K562 (cell line): Measurements from ENCODE around the gene CLIC1. TPM values are rescaled to one million over a fixed set of nuclear protein-coding genes. Genes with fewer than 3 reads are reported as not detected.

ENCODE experiments used
- ATF3 ChIP-seq, 2 experiments: fragments of 450-650 bp in 1 of 2; sonication (generic) in 1 of 2; formaldehyde crosslinking in 1 of 2; IDR thresholded peaks in 1 of 2; conservative IDR thresholded peaks in 1 of 2; 2 replicates each; pipeline versions ENCODE4 v1.6.1 to v1.8.1; 2016 to 2023; ENCODE audit warnings: mild to moderate bottlenecking in 2 of 2, moderate library complexity in 2 of 2, inconsistent platforms in 1 of 2, missing genetic modification reagents in 1 of 2
- CBFA2T2 ChIP-seq: fragments of 450-650 bp; conservative IDR thresholded peaks from 2 replicates; pipeline ENCODE4 v1.6.1; 2017; ENCODE audit warnings: mild to moderate bottlenecking
- E2F8 ChIP-seq: fragments of 450-650 bp; IDR thresholded peaks from 2 replicates; pipeline ENCODE4 v1.7.1; 2018; ENCODE audit warnings: mild to moderate bottlenecking, low read depth; ENCODE audit not compliant: partially characterized antibody
- ETV1 ChIP-seq: fragments of 450-650 bp; conservative IDR thresholded peaks from 2 replicates; pipeline ENCODE4 v1.6.1; 2016; ENCODE audit warnings: missing genetic modification characterization, control low read depth, low read depth, missing compliant biosample characterization
- RFX5 ChIP-seq: IDR thresholded peaks from 2 replicates; pipeline ENCODE4 v1.6.1; 2011; ENCODE audit warnings: low read depth, mild to moderate bottlenecking, improper control_type of control experiment, low read length
- RFX7 ChIP-seq: fragments of 250-450 bp; sonication (Bioruptor Pico); IDR thresholded peaks from 2 replicates; pipeline ENCODE4 v1.5.1; 2021; ENCODE audit warnings: mild to moderate bottlenecking
- TCF15 ChIP-seq: fragments of 250-450 bp; sonication (Bioruptor Pico); IDR thresholded peaks from 2 replicates; pipeline ENCODE4 v1.8.0; 2022; ENCODE audit warnings: moderate library complexity, mild to moderate bottlenecking, inconsistent platforms
- YBX1 ChIP-seq: fragments of 450-650 bp; IDR thresholded peaks from 2 replicates; pipeline ENCODE4 v1.7.1; 2016; ENCODE audit warnings: mild to moderate bottlenecking
- ZBTB40 ChIP-seq, 2 experiments: fragments of 450-650 bp in 1 of 2; sonication (generic) in 1 of 2; formaldehyde crosslinking in 1 of 2; IDR thresholded peaks; 2 replicates each; pipeline versions ENCODE4 v1.7.1 to v1.9.0; 2016 to 2022; ENCODE audit warnings: inconsistent platforms in 1 of 2, mild to moderate bottlenecking in 1 of 2, missing genetic modification reagents in 1 of 2
- ZNF316 ChIP-seq: fragments of 450-650 bp; IDR thresholded peaks from 2 replicates; pipeline ENCODE4 v1.6.1; 2016
- polyA plus RNA-seq, 8 experiments: library from polyadenylated mRNA; depleted of rRNA in 4 of 8; stranded (reverse) in 5 of 8; unstranded in 3 of 8; fragments of >200 nt; fragmentation: Nextera tagmentation in 2 of 8; fragmentation: Illumina TruSeq in 1 of 8; extraction: Ambion mirVana in 2 of 8; extraction: Trizol in 1 of 8; gene quantifications; 2 replicates each; pipeline versions ENCODE4 v1.2.1 to v1.2.3, GENCODE V29; 2011 to 2014; ENCODE audit warnings: inconsistent platforms in 1 of 8, missing spikeins in 1 of 8
- total RNA-seq, 7 experiments: library from RNA; depleted of rRNA in 6 of 7; stranded (reverse); fragments of >200 nt in 6 of 7; fragmentation: Illumina TruSeq in 2 of 7; extraction: Trizol in 2 of 7; gene quantifications; 2 replicates each; pipeline versions ENCODE4 v1.2.1 to v1.2.3, GENCODE V29; 2011 to 2021; ENCODE audit warnings: low replicate concordance in 1 of 7

The CLIC1 gene
- total and polyA plus RNA-seq, 9 of the 15 experiments (the other 6 are each of a cell fraction or from before 2014, with no cell fraction given) = 1,267 to 2,419 (median 1,808) TPM

GRCh38 chr6:31725502-31726350 lies 10.6 kb downstream of the CLIC1 start (continued):
- TF ChIP-seq ETV1 = peak; percentile 97
- no peak for TF ChIP-seq RFX5
- no peak for TF ChIP-seq YBX1
- TF ChIP-seq CBFA2T2 = no peak; the same call in 1 of the 2 replicates
- TF ChIP-seq TCF15 (CRISPR knock-in tag) = 0 out of 2 replicates have a peak, but pooled peaks have one; percentile 66
- TF ChIP-seq RFX7 (CRISPR knock-in tag) = no peak
- TF ChIP-seq ATF3 (IDR thresholded peaks at IDR 0.05) = no peak
- TF ChIP-seq ATF3 (CRISPR knock-in tag; conservative IDR thresholded peaks at IDR 0.05) = peak; percentile 36; the same call in 1 of the 2 replicates
- TF ChIP-seq E2F8 = peak; percentile 45
- no peak for TF ChIP-seq ZNF316
- 0 out of 2 replicates have a peak, but pooled peaks have one; percentile 58 for TF ChIP-seq ZBTB40 (IDR thresholded peaks at IDR 0.05)
- TF ChIP-seq ZBTB40 (CRISPR knock-in tag; IDR thresholded peaks at IDR 0.05) = no peak
